ENCODE results near the gene USP32. TPM values are rescaled to one million over a fixed set of nuclear protein-coding genes. Genes with fewer than 3 reads are reported as not detected.

The USP32 gene
- total and polyA plus RNA-seq, 2 of the 8 experiments (the other 6 are each of a cell fraction or from before 2014, with no cell fraction given) = 29.6 to 112 TPM

DNA sequence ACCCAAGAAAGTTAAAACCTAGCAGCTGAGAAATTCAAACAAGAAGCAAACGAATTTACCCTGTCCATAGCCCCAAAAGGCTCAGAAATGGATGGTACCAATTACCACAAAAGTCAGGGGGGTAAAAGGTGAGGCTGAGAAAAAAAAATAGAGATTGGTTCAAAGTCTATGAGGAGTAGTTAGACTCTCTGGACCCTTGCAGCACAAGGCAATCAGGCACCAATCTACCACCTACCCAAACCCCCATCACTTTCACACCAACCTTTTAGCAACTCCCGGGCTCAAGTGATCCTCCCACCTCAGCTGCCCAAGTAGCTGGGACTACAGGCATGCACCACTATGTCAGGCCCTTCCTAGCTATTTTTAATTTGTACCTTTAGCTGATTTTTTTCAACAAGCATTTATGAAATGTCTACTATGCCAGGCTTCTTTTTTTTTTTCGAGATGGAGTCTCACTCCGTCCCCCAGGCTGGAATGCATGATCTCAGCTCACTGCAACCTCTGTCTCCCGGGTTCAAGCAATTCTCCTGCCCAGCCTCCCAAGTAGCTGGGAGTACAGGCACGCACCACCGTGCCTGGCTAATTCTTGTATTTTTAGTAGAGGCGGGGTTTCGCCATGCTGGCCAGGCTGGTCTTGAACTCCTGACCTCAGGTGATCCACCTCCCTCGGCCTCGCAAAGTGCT lies 40.8 kb downstream of the USP32 start:
- H4K20me1 ChIP-seq (replicated peaks in 1 of 2; ENCODE audit: control insufficient read depth in 1 of 2, insufficient read depth in 2 of 2, low read length in 2 of 2) = peaks cover 3 to 4% of the 10 kb centered on the region in 2 experiments
- DNase-seq (ENCODE audit: low read depth in 1 of 2, low spot score in 2 of 2) = no peak
- H4K5ac ChIP-seq (ENCODE audit: insufficient read length, low read depth, low read length) = no peak overlapping the region
- H3K18ac ChIP-seq (ENCODE audit: extremely low read depth, low read length) = no peak overlapping the region
- ChIA-PET POLR2A (ENCODE audit: partially characterized antibody) (interaction anchor here (0.7 to 1.7 kb wide), 5 partner anchors 9 to 36 kb away, joined by 3 to 4 read pairs (median 3); no protein-coding TSS in a partner anchor), CTCF (ENCODE audit: partially characterized antibody) (interaction anchor here (1.1 kb wide), 1 partner anchor 12 kb away, joined by 3 read pairs; no protein-coding TSS in a partner anchor)
- 90% methylated on average over 11 of the region's 11 CpGs; no CpG with 5 or more reads in 1 of the 2 experiments for WGBS, 2 experiments (ENCODE audit: extremely low coverage in 1 of 2, insufficient coverage in 1 of 2, insufficient read length in 1 of 2, insufficient replicate concordance in 2 of 2, low coverage in 1 of 2, low lambda C conversion rate in 2 of 2, missing lambda C conversion rate in 1 of 2)
- no peak overlapping the region for H2AFZ ChIP-seq (ENCODE audit: low read length)
- peaks cover 0 to 2% (median under 1%) of the 10 kb centered on the region in 4 experiments; a peak in 2 of 7 replicates for H3K4me1 ChIP-seq (replicated peaks in 1 of 4; ENCODE audit: control insufficient read depth in 3 of 4, insufficient read depth in 4 of 4, low read length in 3 of 4)
- H3K4me2 ChIP-seq (ENCODE audit: insufficient read depth in 1 of 2, low read depth in 2 of 2, low read length in 2 of 2) = no peak overlapping the region
- H4K8ac ChIP-seq (ENCODE audit: extremely low read depth, insufficient read depth, low read length) = no peak overlapping the region
- no peak overlapping the region for H3K56ac ChIP-seq (replicated peaks; ENCODE audit: insufficient read length, low read depth, low read length)
- no peaks in the 10 kb centered on the region for H3K23me2 ChIP-seq (ENCODE audit: low read depth, low read length)
- H3K9me3 ChIP-seq (ENCODE audit: insufficient read depth in 2 of 2, low read depth in 1 of 2, low read length in 1 of 2) = no peaks in the 10 kb centered on the region
- H2BK20ac ChIP-seq (ENCODE audit: low read length) = no peak overlapping the region
- no peak overlapping the region for H2BK120ac ChIP-seq (replicated peaks; ENCODE audit: low read depth, low read length)
- H2BK15ac ChIP-seq (ENCODE audit: low read length) = no peak overlapping the region
- H3K4ac ChIP-seq (replicated peaks; ENCODE audit: insufficient read length, low read depth, low read length) = no peak overlapping the region
- H3K79me1 ChIP-seq (ENCODE audit: low read depth, low read length) = peaks cover 8% of the 10 kb centered on the region
- FAIRE-seq = no peak
- H2BK12ac ChIP-seq (ENCODE audit: low read depth, low read length) = no peak overlapping the region
- no peak overlapping the region for H3K23ac ChIP-seq (ENCODE audit: insufficient read length)
- H4K91ac ChIP-seq (replicated peaks; ENCODE audit: insufficient read length, low read length) = no peak overlapping the region
- H2BK5ac ChIP-seq (ENCODE audit: low read depth, low read length) = no peak overlapping the region
- no peak overlapping the region for H2AK5ac ChIP-seq (ENCODE audit: low read depth, low read length)
- H3K9ac ChIP-seq (replicated peaks in 1 of 4; ENCODE audit: extremely low read depth in 1 of 4, low read depth in 3 of 4, low read length in 3 of 4) = no peak overlapping the region
- peaks cover 0 to 94% of the 10 kb centered on the region in 2 experiments; a peak in 3 of 4 replicates for H3K79me2 ChIP-seq (ENCODE audit: control insufficient read depth in 1 of 2, insufficient read depth in 2 of 2, low read length in 2 of 2)
- no peaks in the 10 kb centered on the region for H3K27me3 ChIP-seq (replicated peaks in 1 of 4; ENCODE audit: control insufficient read depth in 3 of 4, extremely low read depth in 1 of 4, insufficient read depth in 3 of 4, low read length in 3 of 4)
- H3K27ac ChIP-seq (ENCODE audit: low read depth, low read length) = no peak overlapping the region
- no peaks in the 10 kb centered on the region; a peak in 1 of 8 replicates for H3K36me3 ChIP-seq (ENCODE audit: control insufficient read depth in 2 of 4, insufficient read depth in 4 of 4, low read length in 3 of 4)
- H3K4me3 ChIP-seq (ENCODE audit: extremely low read depth in 1 of 4, insufficient read depth in 2 of 4, low read depth in 3 of 4, low read length in 4 of 4) = no peak overlapping the region
- H3K14ac ChIP-seq (ENCODE audit: insufficient read length) = no peak overlapping the region
